ENCODE data around the gene ELMO1. TPM values are rescaled to one million over a fixed set of nuclear protein-coding genes. Genes with fewer than 3 reads are reported as not detected.

ELMO1 gene
- total RNA-seq, 1 donor from 2014 or later: 132 TPM

GRCh38 chr7:36943591-36944435, 504.9 kb downstream of the ELMO1 start:
- H3K4me1 Mint-ChIP-seq: peaks cover 68% of the 10 kb centered on the region
- no peak for DNase-seq

GRCh38 chr7:36942955-36943354, 505.7 kb downstream of the ELMO1 start:
- no peak for TF ChIP-seq CTCF (IDR thresholded peaks at IDR 0.05)
- peak overlapping the region; percentile 62 for H3K4me3 Mint-ChIP-seq
- no peak overlapping the region for H3K27ac Mint-ChIP-seq
- peaks cover 19% of the 10 kb centered on the region for H3K9me3 Mint-ChIP-seq
- no peak for ATAC-seq (ENCODE audit: low read depth)
- ChIA-PET POLR2A (no interaction called here), CTCF (no interaction called here)
- DNase-seq: no peak
- intact Hi-C loops (cut with micrococcal nuclease): no loop called here
- H3K4me1 Mint-ChIP-seq: peaks cover 68% of the 10 kb centered on the region
- H3K36me3 Mint-ChIP-seq (ENCODE audit: low read depth): peaks cover 51% of the 10 kb centered on the region
- no peaks in the 10 kb centered on the region for H3K27me3 Mint-ChIP-seq

More at GRCh38 chr7:36943591-36944435, 504.9 kb downstream of the ELMO1 start:
- ATAC-seq (ENCODE audit: low read depth): no peak
- peaks cover 51% of the 10 kb centered on the region for H3K36me3 Mint-ChIP-seq (ENCODE audit: low read depth)
- no peaks in the 10 kb centered on the region for H3K27me3 Mint-ChIP-seq
- peak overlapping the region; percentile 36 for H3K27ac Mint-ChIP-seq
- peak overlapping the region; percentile 62 for H3K4me3 Mint-ChIP-seq
- peaks cover 17% of the 10 kb centered on the region for H3K9me3 Mint-ChIP-seq
- intact Hi-C loops (cut with micrococcal nuclease): no loop called here
- ChIA-PET POLR2A (no interaction called here), CTCF (no interaction called here)
- TF ChIP-seq CTCF (IDR thresholded peaks at IDR 0.05): no peak

GRCh38 chr7:36942541-36942940, 506.1 kb downstream of the ELMO1 start:
- intact Hi-C loops (cut with micrococcal nuclease): no loop called here
- DNase-seq (no peak), ATAC-seq (ENCODE audit: low read depth) (no peak)
- CTCF ChIA-PET: no interaction called here
- H3K4me1 Mint-ChIP-seq: peaks cover 65% of the 10 kb centered on the region
- no peak overlapping the region for H3K27ac Mint-ChIP-seq
- no peak for TF ChIP-seq CTCF (IDR thresholded peaks at IDR 0.05)
- H3K36me3 Mint-ChIP-seq (ENCODE audit: low read depth): peaks cover 52% of the 10 kb centered on the region
- POLR2A ChIA-PET: no interaction called here
- peak overlapping the region; percentile 62 for H3K4me3 Mint-ChIP-seq
- no peaks in the 10 kb centered on the region for H3K27me3 Mint-ChIP-seq
- peaks cover 22% of the 10 kb centered on the region for H3K9me3 Mint-ChIP-seq

- POLR2A ChIA-PET: no interaction called here
- peaks cover 60% of the 10 kb centered on the region for H3K4me1 Mint-ChIP-seq
- ATAC-seq (ENCODE audit: low read depth) (no peak), DNase-seq (no peak)
- TF ChIP-seq CTCF (IDR thresholded peaks at IDR 0.05): no peak
- H3K4me3 Mint-ChIP-seq: peak overlapping the region; percentile 62
- CTCF ChIA-PET: no interaction called here
- peaks cover 55% of the 10 kb centered on the region for H3K36me3 Mint-ChIP-seq (ENCODE audit: low read depth)
- H3K9me3 Mint-ChIP-seq: peaks cover 26% of the 10 kb centered on the region
- no peaks in the 10 kb centered on the region for H3K27me3 Mint-ChIP-seq
- intact Hi-C loops (cut with micrococcal nuclease): no loop called here
- H3K27ac Mint-ChIP-seq: no peak overlapping the region
Measured at GRCh38 chr7:36942025-36942424, 506.6 kb downstream of the ELMO1 start.

- intact Hi-C loops (cut with micrococcal nuclease): no loop called here
- CTCF ChIA-PET: no interaction called here
- POLR2A ChIA-PET: no interaction called here
- DNase-seq (no peak), ATAC-seq (ENCODE audit: low read depth) (no peak)
- Mint-ChIP-seq H3K27me3 (no peaks in the 10 kb centered on the region), H3K4me1 (peaks cover 56% of the 10 kb centered on the region), H3K36me3 (ENCODE audit: low read depth) (peaks cover 61% of the 10 kb centered on the region), H3K27ac (no peak overlapping the region), H3K9me3 (peaks cover 33% of the 10 kb centered on the region), H3K4me3 (no peak overlapping the region)
- TF ChIP-seq CTCF (IDR thresholded peaks at IDR 0.05): no peak
Measured at GRCh38 chr7:36941359-36941758, 507.3 kb downstream of the ELMO1 start.

All from activated B cell treated with CpG ODN at 0.5 μM for 24 hours (primary cell).